GM03348 (cell line): Measurements from ENCODE around the gene INHA.
A peak's percentile ranks its signal among the peaks of the same experiment; 100 is the strongest.

Source experiments
- DNase-seq: peaks from one replicate; pipeline ENCODE4 v3.0.0; 2012; ENCODE audit warnings: low spot score

The INHA gene

GRCh38 chr2:219574484-219575311, 2.6 kb downstream of the INHA start:
- no peak for DNase-seq

GRCh38 chr2:219575566-219576504, 3.7 kb downstream of the INHA start:
- DNase-seq: peak; percentile 1

DNA sequence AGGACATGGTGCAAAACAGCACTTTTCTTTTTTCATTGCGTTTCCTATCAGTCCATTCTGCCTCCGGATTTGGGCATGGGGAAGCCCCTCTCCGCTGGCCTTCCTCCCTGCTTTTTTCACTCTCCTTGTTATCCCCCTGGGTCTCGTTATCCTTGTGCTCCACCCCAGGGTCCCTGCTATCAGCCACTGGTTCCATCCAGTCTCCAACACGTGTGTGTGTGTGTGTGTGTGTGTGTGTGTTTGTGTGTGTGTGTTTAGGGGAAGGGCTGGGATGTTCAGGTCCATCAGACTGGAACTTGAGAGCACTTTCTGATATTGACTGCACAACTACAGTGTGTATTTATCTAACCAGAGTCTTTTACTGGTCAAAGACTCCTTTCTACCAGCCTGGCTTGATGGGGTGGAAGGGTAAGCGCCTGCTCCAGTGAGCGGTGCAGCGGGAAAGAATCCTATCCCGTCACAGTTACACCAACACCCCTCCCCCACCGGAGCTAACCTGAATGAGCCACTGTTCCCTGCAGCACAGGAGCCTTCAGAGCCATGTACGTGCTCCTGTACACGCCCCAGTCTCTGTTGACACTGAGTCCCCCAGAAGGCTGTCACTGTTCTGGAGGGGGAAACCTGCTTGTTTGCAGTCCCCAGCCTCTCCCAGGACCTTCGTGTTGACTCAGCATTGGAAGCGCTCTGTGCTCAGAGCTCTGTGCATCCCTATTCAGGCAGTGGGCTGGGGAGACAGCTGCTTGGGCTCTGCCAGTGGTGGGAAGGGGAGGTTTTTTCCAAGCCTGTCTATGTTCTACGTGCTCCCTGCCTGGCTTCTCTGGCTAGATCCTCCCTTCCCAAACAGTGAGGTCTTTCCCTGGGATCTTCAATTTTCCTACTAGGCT, 4.6 kb downstream of the INHA start:
- peak; percentile 15 for DNase-seq

- DNase-seq: peak; percentile 26
Observed at GRCh38 chr2:219578811-219579613, 6.9 kb downstream of the INHA start.

DNA sequence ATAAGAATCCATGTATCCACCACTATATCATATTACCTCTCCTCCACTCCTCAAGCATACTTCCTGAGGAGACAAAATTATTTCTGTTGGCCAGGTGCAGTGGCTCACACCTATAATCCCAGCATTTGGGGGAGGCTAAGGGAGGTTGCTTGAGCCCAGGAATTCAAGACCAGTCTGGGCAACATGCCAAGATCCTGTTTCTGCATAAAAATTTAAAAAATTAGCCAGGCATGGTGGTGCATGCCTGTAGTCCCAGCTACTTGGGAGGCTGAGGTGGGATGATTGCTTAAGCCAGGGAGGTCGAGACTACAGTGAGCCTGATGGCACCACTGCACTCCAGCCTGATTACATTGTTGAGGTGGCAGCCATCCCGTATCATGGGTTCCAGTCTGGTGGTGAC, 9.2 kb downstream of the INHA start:
- DNase-seq: no peak

GRCh38 chr2:219591091-219591490, 19.0 kb downstream of the INHA start:
- no peak for DNase-seq

DNA sequence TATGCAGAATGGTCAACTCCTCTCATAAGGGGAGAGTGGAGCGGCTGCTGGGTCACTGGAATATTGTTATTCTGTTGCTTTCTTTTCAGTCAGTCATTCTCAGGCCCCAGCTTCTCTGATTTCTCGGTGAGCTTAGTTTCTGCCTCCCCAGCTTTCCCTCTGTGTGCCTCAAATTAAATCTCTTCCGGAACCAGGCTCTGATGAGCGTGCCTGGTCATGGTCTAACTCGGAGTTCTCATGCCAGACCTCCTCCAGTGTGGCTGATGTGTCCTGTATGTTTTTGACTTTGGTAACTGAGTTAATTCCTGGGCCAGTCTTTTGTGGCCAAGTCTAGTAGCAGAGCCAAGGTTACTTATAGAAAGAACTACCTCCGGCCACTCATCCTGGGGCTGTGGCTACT, 20.6 kb downstream of the INHA start:
- DNase-seq: no peak

- DNase-seq: no peak
Observed at GRCh38 chr2:219593154-219593553, 21.0 kb downstream of the INHA start.

DNA sequence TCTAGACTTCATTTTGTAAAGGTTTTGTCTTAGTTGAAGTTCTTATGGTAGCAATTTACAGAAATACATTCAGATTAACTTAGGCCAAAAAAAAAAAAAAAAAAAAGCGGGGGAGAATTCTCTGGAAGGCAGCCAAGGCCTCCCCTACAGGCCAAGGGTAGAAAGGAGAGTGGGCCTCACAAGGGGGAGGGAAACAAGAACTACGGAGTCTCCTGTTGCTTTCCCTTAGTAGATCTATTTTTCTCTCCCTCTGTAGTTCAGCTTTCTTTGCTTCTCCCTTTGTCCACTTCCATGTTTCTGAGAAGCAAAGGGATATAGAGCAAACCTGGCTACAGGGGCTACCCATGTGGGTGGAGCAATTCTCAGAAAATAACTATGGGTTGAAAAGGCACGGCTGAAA, 23.1 kb downstream of the INHA start:
- peak; percentile 6 for DNase-seq

- DNase-seq: peak; percentile 27
Observed at GRCh38 chr2:219596954-219597551, 24.9 kb downstream of the INHA start.

GRCh38 chr2:219597552-219598307, 25.6 kb downstream of the INHA start, which contains the start of gene STK11IP:
Gene STK11IP, plus strand, starts transcription at chr2:219597857. Its CDS starts 263 bp downstream, at chr2:219598120.
- peak; percentile 99 for DNase-seq

GRCh38 chr2:219598308-219599078, 26.4 kb downstream of the INHA start:
- DNase-seq: no peak

- DNase-seq: no peak
Observed at GRCh38 chr2:219603771-219604170, 31.7 kb downstream of the INHA start.

GRCh38 chr2:219605607-219605954, 33.5 kb downstream of the INHA start:
- DNase-seq: no peak

GRCh38 chr2:219607931-219608330, 35.8 kb downstream of the INHA start:
- no peak for DNase-seq

DNA sequence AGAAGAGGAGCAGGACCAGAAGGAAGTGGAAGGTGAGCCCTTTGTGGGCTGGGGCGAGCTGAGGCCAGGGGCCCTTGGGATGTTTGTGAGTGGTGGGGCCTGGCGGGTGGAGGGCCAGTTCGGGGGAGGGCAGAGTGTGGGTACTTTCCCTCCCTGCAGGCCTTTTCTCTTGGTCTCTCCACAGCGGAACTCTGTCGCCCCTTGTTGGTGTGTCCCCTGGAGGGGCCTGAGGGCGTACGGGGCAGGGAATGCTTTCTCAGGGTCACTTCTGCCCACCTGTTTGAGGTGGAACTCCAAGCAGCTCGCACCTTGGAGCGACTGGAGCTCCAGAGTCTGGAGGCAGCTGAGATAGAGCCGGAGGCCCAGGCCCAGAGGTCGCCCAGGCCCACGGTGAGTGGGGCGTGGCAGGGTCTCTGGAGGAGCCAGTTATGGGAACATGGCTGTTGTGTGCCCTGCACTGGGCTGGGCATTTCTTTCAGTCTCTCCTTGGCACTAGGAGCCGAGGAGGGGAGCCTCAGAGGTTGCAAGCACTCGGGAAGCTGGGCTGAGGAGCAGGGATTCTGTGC, 36.4 kb downstream of the INHA start:
- DNase-seq: no peak

GRCh38 chr2:219609149-219609750, 37.1 kb downstream of the INHA start:
- DNase-seq: no peak

- DNase-seq: no peak
Observed at GRCh38 chr2:219611306-219611705, 39.2 kb downstream of the INHA start.
